Prostate gland (tissue), 2 donors: ENCODE measurements around the gene AKT3.

ENCODE experiments used
- CTCF ChIP-seq, 4 experiments: fragments of 200-600 bp in 2 of 4; fragments of 450-650 bp in 2 of 4; sonication (generic) in 2 of 4; IDR thresholded peaks; 1 replicate in 3 of 4; 2 replicates in 1 of 4; pipeline ENCODE4 v1.5.1; 2016 to 2019; ENCODE audit warnings: antibody characterized with exemption in 4 of 4, mild to moderate bottlenecking in 2 of 4, moderate library complexity in 2 of 4
- POLR2A ChIP-seq: fragments of 450-650 bp; IDR thresholded peaks from one replicate; pipeline ENCODE4 v1.6.1; 2016; ENCODE audit warnings: antibody characterized with exemption, mild to moderate bottlenecking
- POLR2AphosphoS5 ChIP-seq: sonication (generic); formaldehyde crosslinking; IDR thresholded peaks from one replicate; pipeline ENCODE4 v1.6.1; 2017; ENCODE audit warnings: antibody characterized with exemption

- TF ChIP-seq CTCF (IDR thresholded peaks at IDR 0.05), result no peak
- TF ChIP-seq POLR2A, result no peak
- TF ChIP-seq POLR2AphosphoS5, result no peak
These were observed 177.4 kb downstream of the AKT3 start for GRCh38 chr1:243672539-243673074.
